OCI-LY1 (cell line): ENCODE data around the gene LSM14A.

ENCODE experiments used
- H2AFZ ChIP-seq: fragments of 200-600 bp; sonication (generic), shearing (Covaris generic); 2 replicates; pipeline ENCODE4 v1.6.0; 2014; ENCODE audit warnings: antibody characterized with exemption, mild to moderate bottlenecking, low read length
- H3F3A ChIP-seq: fragments of 200-600 bp; sonication (generic), shearing (Covaris generic); 2 replicates; pipeline ENCODE4 v1.6.0; 2014; ENCODE audit warnings: mild to moderate bottlenecking, antibody characterized with exemption, low read length, moderate library complexity; ENCODE audit not compliant: insufficient read depth
- H3K27ac ChIP-seq: fragments of 200-600 bp; sonication (generic); 2 replicates; pipeline ENCODE4 v1.5.1; 2014; ENCODE audit warnings: low read length, mixed run types, mild to moderate bottlenecking, low read depth; ENCODE audit not compliant: poor library complexity, severe bottlenecking
- H3K27me3 ChIP-seq: fragments of 200-600 bp; sonication (generic); 2 replicates; pipeline ENCODE4 v1.6.0; 2014; ENCODE audit warnings: antibody characterized with exemption, mild to moderate bottlenecking, low read length, moderate library complexity; ENCODE audit not compliant: insufficient read depth
- H3K36me3 ChIP-seq: fragments of 200-600 bp; sonication (generic); 2 replicates; pipeline ENCODE4 v1.6.1; 2014; ENCODE audit warnings: mild to moderate bottlenecking, antibody characterized with exemption, low read length, moderate library complexity, mixed read lengths; ENCODE audit not compliant: insufficient read depth
- H3K4me1 ChIP-seq: fragments of 200-600 bp; sonication (generic); 2 replicates; pipeline ENCODE4 v1.5.1; 2014; ENCODE audit warnings: mild to moderate bottlenecking, low read length, moderate library complexity; ENCODE audit not compliant: insufficient read depth, severe bottlenecking
- H3K4me2 ChIP-seq: fragments of 200-600 bp; sonication (generic), shearing (Covaris generic); 2 replicates; pipeline ENCODE4 v1.6.1; 2014; ENCODE audit warnings: low read length
- H3K4me3 ChIP-seq: fragments of 200-600 bp; sonication (generic); 2 replicates; pipeline ENCODE4 v1.5.1; 2014; ENCODE audit warnings: low read length, low read depth, mild to moderate bottlenecking, mixed read lengths; ENCODE audit not compliant: poor library complexity, severe bottlenecking
- H3K79me2 ChIP-seq: fragments of 200-600 bp; shearing (Covaris generic); 2 replicates; pipeline ENCODE4 v1.6.1; 2016; ENCODE audit warnings: mixed run types, low read length, mixed read lengths; ENCODE audit not compliant: insufficient read depth
- H3K9ac ChIP-seq: fragments of 200-600 bp; sonication (generic), shearing (Covaris generic); 2 replicates; pipeline ENCODE4 v1.6.1; 2014; ENCODE audit warnings: mild to moderate bottlenecking, low read length, mixed read lengths
- H3K9me2 ChIP-seq: fragments of 200-600 bp; sonication (generic), shearing (Covaris generic); 2 replicates; pipeline ENCODE4 v1.6.1; 2014; ENCODE audit warnings: low read depth, mild to moderate bottlenecking, low read length, mixed read lengths
- H3K9me3 ChIP-seq: fragments of 200-600 bp; shearing (Covaris generic); 2 replicates; pipeline ENCODE4 v1.6.1; 2014; ENCODE audit warnings: low read length, mixed read lengths
- H4K20me1 ChIP-seq: fragments of 200-600 bp; sonication (generic), shearing (Covaris generic); 2 replicates; pipeline ENCODE4 v1.6.0; 2016; ENCODE audit warnings: mild to moderate bottlenecking, low read length; ENCODE audit not compliant: insufficient read depth
- CTCF ChIP-seq: fragments of 200-600 bp; sonication (generic), shearing (Covaris generic); IDR thresholded peaks from 2 replicates; pipeline ENCODE4 v1.5.1; 2017; ENCODE audit warnings: mild to moderate bottlenecking, antibody characterized with exemption, low read length, moderate library complexity, mixed read lengths
- EZH2 ChIP-seq: fragments of 200-600 bp; sonication (generic), shearing (Covaris generic); IDR thresholded peaks from 2 replicates; pipeline ENCODE4 v1.8.0; 2017; ENCODE audit warnings: borderline replicate concordance, mixed run types, mild to moderate bottlenecking, antibody characterized with exemption, low read length, moderate library complexity, mixed read lengths

Gene LSM14A

DNA sequence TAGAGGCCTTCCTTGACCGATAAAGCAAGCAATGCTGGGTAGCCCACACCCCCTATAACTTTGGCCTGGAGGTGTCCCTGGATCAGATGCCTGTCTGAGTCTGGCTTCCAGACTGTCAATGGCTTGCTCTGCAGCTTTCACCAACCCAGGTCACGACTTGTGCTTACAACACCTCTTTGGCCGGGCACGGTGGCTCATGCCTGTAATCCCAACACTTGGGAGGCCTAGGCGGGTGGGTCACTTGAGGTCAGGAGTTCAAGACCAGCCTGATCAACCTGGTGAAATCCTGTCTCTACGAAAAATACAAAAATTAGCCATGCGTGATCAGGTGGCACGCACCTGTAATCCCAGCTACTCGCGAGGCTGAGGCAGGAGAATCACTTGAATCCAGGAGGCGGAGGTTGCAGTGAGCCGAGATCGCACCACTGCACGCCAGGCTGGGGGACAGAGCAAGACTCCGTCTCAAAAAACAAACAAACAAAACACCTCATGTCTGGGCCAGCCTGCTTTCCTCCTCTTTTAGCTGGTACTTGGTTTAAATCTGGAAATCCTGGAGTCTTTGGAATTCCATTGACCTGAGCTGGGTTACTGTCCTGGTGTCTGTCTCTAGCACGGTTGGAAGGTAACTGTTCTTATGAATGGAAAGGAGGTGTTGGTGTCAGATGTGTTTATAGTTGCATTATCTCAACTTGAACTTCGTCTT lies 71.7 kb downstream of the LSM14A start:
- no peaks in the 10 kb centered on the region for H3K79me2 ChIP-seq
- no peaks in the 10 kb centered on the region for H3K27me3 ChIP-seq
- H3K4me3 ChIP-seq, result no peak overlapping the region
- no peak overlapping the region for H2AFZ ChIP-seq
- H3K4me2 ChIP-seq, result no peak overlapping the region
- no peaks in the 10 kb centered on the region for H3K36me3 ChIP-seq
- H3K9me3 ChIP-seq, result no peaks in the 10 kb centered on the region
- no peaks in the 10 kb centered on the region for H3F3A ChIP-seq
- H4K20me1 ChIP-seq, result no peaks in the 10 kb centered on the region
- no peak overlapping the region for H3K27ac ChIP-seq
- TF ChIP-seq CTCF (no peak), EZH2 (no peak)
- no peaks in the 10 kb centered on the region for H3K4me1 ChIP-seq
- no peak overlapping the region for H3K9ac ChIP-seq
- H3K9me2 ChIP-seq, result no peaks in the 10 kb centered on the region

DNA sequence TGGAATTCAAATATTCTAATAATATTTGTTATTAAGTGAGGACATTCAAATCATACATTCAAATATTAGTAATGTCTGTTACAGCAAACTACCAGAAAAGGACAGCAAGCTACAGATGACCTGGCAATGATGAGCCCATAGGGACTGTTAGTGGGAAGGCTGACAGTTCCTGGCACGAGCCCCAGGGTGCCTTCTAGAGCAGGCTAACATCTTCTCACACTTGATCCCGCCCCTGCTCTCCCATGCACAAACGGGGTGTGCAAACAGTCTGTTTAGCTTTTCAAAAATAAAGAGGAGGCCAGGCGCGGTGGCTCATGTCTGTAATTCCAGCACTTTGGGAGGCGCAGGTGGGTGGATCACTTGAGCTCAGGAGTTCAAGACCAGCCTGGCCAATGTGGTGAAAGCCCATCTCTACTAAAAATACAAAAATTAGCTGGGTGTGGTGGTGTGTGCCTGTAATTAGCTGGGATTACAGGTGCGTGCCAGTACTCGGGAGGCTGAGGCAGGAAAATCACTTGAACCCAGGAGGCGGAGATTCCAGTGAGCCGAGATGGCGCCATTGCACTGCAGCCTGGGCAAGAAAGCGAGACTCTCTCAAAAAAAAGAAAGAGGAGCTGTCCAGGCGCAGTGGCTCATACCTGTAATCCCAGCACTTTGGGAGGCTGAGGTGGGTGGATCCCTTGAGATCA lies 72.5 kb downstream of the LSM14A start:
- Histone ChIP-seq H3K4me3 (no peak overlapping the region), H3K27ac (no peak overlapping the region), H3K9me3 (no peaks in the 10 kb centered on the region), H3K36me3 (no peaks in the 10 kb centered on the region), H3K4me1 (no peaks in the 10 kb centered on the region), H2AFZ (no peak overlapping the region), H3K4me2 (no peak overlapping the region), H3K79me2 (no peaks in the 10 kb centered on the region), H3K27me3 (no peaks in the 10 kb centered on the region), H4K20me1 (no peaks in the 10 kb centered on the region), H3K9me2 (no peaks in the 10 kb centered on the region), H3K9ac (no peak overlapping the region), H3F3A (no peaks in the 10 kb centered on the region)
- TF ChIP-seq EZH2 (no peak), CTCF (no peak)

- H3K9me2 ChIP-seq, result no peaks in the 10 kb centered on the region
- no peak overlapping the region for H2AFZ ChIP-seq
- H3K9me3 ChIP-seq, result no peaks in the 10 kb centered on the region
- H3K9ac ChIP-seq, result no peak overlapping the region
- no peaks in the 10 kb centered on the region for H4K20me1 ChIP-seq
- H3K4me1 ChIP-seq, result no peaks in the 10 kb centered on the region
- H3K36me3 ChIP-seq, result no peaks in the 10 kb centered on the region
- no peaks in the 10 kb centered on the region for H3K27me3 ChIP-seq
- no peaks in the 10 kb centered on the region for H3K79me2 ChIP-seq
- H3K4me2 ChIP-seq, result no peak overlapping the region
- no peak overlapping the region for H3K27ac ChIP-seq
- H3K4me3 ChIP-seq, result no peak overlapping the region
- TF ChIP-seq EZH2 (no peak), CTCF (no peak)
- H3F3A ChIP-seq, result no peaks in the 10 kb centered on the region
Measured at GRCh38 chr19:34246340-34246739, 74.0 kb downstream of the LSM14A start.
